ENCODE measurements around the gene FNDC10. TPM values are rescaled to one million over a fixed set of nuclear protein-coding genes. Genes with fewer than 3 reads are reported as not detected.

Gene FNDC10
- total RNA-seq, 1 donor from 2014 or later, result 2.4 TPM

DNA sequence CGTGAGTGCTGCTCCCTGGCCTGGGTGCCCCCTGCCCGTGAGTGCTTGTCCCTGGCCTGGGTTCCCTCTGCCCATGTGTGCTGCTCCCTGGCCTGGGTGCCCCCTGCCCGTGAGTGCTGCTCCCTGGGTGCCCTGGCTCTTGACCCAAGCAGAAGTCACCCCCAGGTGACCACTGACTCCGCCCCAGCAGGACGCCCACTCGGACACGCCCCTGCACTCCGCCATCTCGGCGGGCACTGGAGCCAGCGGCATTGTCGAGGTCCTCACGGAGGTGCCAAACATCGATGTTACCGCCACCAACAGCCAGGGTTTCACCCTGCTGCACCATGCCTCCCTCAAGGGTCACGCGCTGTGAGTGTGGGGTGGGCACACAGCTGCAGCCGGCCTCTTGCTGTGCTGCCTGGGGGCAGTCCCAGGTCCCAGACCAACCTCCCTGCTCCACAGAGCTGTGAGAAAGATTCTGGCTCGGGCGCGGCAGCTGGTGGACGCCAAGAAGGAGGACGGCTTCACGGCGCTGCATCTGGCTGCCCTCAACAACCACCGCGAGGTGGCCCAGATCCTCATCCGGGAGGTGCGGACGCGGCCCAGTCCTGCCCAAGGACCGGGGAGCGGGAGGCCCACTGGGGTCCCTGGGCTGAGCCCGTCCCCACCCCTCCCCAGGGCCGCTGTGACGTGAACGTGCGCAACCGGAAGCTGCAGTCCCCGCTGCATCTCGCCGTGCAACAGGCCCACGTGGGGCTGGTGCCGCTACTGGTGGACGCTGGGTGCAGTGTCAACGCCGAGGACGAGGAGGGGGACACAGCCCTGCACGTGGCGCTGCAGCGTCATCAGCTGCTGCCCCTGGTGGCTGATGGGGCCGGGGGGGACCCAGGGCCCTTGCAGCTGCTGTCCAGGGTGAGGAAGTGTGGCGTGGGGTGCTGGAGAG, 28.2 kb upstream of the FNDC10 start:
- no peak for DNase-seq (ENCODE audit: low read depth)

DNA sequence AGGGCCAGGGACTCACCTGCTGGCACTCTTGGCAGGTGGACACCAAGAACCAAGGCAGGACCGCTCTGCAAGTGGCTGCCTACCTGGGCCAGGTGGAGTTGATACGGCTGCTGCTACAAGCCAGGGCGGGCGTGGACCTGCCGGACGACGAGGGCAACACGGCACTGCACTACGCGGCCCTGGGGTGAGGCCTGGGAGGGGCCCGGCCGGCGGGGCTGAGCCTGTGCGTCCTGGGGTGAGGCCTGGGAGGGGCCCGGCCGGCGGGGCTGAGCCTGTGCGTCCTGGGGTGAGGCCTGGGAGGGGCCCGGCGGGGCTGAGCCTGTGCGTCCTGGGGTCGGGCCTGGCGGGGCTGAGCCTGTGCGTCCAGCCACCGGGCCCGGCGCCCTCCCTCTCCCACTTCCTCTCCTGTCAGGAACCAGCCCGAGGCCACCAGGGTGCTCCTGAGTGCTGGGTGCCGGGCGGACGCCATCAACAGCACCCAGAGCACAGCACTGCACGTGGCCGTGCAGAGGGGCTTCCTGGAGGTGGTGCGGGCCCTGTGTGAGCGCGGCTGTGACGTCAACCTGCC, 27.4 kb upstream of the FNDC10 start:
- no peak for DNase-seq (ENCODE audit: low read depth)

DNA sequence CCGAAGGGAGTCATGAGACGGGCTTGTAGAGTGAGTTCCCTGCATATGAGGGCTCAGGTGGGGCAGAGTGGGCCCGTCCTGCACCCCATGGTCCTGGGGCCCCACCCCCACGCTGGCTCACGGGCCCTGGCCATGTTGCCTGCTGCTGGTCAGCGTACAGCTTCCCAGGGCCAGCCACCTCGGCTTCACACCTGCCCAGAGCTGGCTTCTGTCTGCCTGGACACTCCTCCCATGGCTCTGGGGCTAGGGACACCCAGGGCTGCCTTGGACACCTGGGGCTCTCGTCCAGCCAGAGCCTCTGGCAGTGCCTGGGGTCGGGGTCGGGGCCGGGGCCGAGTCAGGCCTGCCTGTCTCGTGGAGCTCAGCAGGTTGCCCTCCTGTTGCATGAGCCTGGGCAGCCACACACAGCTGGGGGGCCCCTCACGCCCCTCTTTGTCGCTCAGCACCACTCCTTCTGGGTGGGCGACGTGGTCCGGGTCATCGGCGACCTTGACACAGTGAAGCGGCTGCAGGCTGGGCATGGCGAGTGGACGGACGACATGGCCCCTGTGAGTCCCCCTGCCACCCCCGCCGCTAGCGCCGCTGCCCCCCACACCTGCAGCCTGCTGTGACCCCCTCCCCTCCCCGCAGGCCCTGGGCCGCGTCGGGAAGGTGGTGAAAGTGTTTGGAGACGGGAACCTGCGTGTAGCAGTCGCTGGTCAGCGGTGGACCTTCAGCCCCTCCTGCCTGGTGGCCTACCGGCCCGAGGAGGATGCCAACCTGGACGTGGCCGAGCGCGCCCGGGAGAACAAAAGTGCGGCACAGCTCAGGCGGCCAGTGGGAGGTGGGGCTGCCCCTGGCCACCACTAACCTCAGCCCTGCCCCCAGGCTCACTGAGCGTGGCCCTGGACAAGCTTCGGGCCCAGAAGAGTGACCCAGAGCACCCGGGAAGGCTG, 26.5 kb upstream of the FNDC10 start:
- no peak for DNase-seq (ENCODE audit: low read depth)

DNA sequence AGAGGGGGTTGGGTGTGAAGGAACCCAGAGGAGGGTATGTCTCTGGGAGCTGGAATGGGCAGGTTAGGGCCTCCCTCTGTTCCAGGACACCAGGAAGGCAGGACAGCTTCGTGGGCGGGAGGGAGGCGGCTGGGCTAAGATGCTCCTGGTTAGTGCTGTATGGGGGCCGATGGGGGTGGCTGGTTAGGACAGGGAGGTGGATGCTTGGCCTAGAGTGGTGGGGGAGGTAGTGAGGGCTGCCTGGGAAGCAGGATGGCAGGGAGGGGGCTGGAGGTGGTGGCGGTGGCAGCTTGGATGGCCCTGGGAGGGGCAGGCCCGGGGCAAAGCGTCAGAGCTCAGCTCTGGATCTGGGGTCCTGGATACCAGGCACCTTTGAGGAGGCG, 25.9 kb upstream of the FNDC10 start:
- no peak for DNase-seq (ENCODE audit: low read depth)

DNA sequence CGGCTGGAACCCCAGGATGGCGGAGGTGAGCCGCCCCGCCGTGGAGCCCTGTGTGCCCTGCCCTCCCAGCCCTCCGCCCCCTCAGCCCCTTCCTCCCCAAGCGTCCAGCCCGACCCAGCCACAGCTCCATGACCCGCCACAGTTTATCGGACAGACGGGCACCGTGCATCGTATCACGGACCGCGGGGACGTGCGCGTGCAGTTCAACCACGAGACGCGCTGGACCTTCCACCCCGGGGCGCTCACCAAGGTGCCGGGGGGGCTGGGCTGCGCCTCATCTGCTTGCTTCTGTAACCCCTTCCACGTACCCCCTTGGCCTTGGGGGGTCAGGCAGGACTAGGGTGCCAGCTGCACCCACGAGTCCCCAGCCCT, 25.5 kb upstream of the FNDC10 start:
- DNase-seq (ENCODE audit: low read depth), result no peak

DNA sequence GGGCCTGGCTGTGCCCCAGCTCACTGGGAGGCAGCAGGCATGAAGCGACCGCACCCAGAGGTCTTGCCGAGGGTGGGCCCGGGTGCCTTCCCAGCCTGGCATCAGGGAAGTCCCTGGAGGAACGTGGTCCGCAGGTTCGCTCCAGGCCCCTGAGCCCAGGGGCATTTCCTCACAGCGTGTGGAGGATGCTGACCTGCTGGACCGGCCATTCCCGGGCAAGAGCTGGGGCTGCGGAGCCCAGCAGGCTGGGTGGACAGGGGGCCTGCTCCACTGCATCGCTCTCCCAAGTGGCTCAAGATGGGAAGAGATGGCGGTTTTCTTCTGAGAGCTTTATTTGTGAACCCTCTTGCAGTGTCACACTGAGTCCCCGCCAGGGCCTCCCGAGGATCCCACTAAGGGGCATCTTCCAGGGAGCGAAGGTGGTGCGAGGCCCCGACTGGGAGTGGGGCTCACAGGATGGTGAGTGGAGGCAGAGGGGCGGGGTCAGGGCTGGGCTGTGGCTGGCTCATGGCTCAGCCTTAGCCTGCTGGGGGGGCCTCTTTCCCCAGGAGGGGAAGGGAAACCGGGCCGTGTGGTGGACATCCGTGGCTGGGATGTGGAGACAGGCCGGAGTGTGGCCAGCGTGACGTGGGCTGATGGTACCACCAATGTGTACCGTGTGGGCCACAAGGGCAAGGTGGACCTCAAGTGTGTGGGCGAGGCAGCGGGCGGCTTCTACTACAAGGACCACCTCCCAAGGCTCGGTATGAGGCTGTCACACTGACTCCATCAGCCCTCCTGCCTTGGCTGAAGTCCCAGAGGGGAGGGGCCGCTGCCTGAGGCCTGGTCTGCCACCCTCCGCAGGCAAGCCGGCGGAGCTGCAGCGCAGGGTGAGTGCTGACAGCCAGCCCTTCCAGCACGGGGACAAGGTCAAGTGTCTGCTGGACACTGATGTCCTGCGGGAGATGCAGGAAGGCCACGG, 24.8 kb upstream of the FNDC10 start:
- DNase-seq (ENCODE audit: low read depth), result no peak

DNA sequence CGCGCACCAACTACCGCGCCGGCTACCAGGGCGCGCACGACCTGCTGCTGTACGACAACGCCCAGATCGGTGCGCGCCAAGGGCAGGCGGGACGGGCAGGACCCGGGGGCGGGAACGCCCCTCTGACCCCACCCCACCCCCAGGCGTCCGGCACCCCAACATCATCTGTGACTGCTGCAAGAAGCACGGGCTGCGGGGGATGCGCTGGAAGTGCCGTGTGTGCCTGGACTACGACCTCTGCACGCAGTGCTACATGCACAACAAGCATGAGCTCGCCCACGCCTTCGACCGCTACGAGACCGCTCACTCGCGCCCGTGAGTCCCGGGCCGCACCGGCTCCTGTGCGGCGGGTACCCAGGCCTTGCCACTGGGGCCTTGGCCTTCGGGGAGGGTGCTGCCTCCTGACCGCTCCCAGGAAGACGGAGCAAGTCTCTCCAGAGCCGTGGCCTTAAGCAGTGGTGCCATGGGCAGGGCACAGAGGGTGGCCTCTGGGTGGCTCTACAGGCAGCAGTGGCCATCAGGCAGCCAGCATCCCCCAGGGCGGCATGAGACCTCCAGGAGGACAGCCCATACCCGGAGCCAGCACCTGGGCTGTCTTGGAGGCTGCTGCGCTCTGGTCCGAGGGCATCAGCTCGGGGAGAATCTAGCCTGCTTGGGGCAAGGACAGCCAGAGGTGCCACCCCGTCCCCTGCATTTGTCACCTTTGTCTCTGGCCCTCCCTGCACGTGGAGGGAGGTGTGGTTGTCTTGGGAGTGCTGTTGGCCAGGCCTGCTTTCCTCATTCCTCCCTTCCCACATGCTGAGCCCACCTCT, 23.9 kb upstream of the FNDC10 start:
- no peak for DNase-seq (ENCODE audit: low read depth)

DNA sequence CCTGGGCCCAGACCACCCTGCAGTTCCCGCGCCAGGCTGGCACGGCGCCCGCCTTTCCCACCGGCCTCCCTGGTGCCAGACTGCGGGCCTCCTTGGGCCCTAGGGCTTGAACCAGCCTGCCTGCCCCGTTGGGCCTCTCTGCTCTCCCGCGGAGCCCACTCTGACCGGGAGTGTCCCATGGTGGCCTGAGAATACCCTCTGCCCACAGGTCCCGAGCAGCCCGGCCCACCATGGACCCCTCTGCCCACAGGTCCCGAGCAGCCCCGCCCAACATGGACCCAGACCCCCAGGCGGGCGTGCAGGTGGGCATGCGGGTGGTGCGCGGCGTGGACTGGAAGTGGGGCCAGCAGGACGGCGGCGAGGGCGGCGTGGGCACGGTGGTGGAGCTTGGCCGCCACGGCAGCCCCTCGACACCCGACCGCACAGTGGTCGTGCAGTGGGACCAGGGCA, 23.3 kb upstream of the FNDC10 start:
- DNase-seq (ENCODE audit: low read depth), result no peak

DNA sequence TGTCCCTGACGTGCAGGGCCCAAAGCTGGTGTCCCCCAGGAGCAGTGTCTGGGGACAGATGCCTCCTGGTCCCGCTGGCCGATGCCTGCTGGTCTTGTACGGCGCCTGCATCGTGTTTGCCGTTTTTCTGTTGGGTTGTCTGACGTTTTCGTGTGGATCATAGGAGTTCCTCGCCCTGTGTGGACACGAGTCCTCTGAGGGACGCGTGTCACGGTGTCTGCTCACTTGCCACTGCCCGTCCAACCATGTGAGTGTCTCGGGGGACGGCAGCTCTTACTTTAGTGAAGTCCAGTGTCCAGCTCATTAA, 22.8 kb upstream of the FNDC10 start:
- DNase-seq (ENCODE audit: low read depth), result no peak

DNA sequence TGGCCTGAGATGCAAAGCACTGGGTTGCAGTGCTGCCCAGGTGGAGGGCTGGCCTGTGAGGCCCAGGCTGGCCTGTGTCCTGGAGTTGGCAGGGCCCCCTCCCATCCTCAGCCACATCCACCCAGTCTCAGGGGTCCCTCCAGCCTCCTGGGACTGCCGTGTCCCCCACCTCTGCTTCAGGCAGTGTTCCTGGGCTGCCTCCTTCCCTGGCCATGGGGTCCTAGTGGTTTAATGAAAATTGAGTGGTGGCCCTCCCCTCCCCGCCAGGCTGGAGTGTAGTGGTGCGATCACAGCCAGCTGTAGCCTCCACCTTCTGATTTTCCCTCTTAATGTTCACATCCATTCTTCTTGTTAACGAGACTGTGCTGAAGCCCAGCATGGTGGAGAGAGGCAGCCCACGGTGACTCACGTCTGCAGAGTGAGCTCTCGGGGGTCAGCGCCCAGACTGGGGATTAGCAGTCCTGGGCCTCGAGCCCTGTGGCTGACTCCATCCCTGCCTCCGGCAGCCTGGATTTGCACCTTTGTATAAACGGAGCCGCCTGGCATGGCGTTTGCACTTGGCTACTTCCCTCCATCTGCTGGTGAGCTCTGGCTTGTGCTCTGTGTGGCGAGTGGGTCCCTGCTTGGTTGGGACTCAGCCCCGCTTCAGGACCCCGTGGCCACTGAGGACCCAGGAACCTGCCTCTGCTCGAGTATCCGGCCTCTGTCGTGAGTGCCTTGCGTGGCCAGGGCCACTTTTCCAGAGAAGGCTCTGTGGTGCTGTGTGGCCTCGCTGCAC, 22.3 kb upstream of the FNDC10 start:
- DNase-seq (ENCODE audit: low read depth), result no peak

DNA sequence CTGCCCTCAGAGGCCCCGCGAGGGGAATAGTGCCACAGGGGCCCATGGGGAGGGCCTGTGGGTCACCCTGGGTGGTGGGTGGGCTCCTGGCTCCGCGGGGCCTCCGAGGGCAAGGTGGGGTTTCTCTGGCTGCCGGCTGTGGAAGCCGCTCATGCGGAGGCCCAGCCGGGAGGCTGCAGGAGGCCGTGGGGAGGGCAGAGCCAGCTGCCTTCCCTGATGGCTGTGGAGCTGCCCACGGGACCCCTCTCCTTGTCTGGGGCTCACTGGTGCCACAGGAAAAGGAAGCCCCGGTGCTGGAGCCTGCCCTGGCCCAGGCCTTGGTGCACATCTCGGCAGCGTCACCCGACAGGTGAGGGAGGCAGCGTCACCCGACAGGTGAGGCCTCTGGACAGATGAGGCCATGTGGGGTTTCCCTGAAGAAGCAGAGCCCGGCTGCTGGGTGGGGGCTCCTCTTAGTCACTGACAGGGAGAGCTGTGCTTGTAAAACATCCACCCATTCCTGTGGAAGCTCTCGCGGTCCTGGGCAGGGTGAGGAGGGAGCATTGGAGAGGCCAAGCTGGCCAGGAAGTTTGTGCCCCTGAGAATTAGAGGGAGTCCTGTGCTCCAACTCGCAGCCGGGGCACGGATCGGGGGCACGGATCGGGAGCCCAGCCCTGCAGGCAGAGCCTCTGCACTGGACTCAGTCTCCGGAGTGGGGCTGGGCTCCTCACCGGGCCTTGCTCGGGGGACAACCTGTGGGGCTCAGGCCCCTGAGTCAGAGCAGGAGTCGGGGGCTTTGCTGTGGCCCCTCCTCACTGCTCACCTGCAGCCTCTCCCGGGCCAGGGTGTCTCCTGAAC, 21.5 kb upstream of the FNDC10 start:
- DNase-seq (ENCODE audit: low read depth), result no peak

DNA sequence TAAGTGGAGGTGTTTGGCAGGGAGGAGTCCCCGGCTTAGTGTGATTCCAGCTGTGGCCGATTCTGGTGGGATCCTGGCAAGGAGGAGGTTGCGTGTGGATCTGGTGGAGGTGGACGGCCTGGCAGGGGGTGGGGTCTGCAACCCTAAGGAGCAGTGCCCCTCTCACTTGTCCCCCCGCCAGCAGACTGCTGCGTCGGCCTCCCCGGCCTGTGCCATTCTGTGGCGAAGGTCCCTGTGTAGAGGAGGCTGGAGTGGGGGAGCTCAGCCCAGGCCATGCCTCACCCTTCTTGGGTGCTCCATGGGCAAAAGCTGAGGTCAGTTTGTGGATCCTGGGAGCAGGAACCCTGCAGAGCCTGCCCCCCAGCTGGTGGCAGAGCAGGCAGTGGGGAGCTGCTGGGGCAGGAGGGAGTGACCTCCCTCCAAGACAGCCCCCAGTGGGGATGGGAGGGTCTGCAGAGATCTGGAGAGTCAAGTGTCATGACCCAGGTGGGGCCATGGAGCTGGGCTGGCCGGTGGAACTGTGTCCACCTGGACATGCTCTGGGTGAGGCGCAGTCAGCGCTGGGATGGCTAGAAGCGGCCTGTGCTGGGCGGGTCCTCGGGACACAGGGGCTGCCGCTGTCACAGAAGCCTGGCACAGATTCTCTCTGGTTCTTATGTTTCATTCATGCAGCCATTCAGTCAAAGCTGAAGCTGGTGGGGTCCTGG, 20.7 kb upstream of the FNDC10 start:
- no peak for DNase-seq (ENCODE audit: low read depth)

DNA sequence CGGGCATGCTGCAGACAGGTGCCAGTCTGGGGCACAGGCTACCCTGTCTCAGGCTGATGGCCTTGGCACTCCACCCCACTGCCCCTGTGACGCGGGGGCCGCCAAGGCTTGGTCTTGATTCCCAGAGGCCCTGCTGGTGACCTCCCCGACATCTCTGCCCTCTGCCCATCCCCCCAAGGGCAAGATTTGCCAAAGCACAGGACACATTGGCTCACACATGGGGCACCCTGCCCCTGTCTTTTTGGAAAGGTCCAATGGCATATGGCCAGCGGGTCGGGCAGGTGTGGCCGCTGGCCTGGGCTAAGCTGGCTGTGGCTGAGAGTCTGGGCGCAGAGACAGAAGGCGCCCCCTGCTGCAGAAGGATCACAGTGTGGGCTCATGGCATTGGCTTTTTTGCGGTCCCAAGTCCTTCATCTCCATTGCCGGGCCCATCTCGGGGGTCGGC, 20.0 kb upstream of the FNDC10 start:
- no peak for DNase-seq (ENCODE audit: low read depth)

DNA sequence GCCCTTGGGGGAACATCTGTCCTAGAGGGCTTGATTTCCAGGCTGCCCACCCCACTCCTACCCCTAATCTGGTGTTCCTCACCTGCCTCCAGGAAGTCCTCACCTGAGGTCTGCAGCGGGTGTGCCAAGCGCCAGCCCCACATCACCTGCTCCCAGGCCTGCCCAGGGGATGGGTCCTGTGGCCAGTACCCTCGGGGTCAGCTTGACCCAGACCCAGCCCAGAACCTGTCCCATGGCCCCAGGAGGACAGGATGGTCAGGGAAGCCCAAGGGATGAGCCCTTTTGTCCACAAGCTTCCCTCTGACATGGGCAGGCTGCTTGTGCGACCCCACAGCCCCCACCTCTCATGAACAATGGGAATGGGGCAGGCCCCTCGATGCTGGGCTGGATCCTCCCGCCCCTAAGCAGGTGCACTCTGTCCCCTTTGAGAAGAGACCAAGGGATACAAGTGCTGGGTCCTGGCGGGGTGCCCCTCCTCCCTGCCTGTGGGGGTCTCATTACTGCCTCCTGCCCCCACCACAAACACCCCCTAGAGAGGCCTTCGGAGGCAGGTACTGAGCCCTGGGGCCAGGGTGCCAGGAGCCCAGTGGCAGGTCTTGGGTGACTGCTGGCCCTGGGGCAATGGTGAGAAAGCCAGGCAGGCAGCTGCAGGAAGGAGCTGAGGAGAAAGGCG, 18.6 kb upstream of the FNDC10 start:
- no peak for DNase-seq (ENCODE audit: low read depth)

DNA sequence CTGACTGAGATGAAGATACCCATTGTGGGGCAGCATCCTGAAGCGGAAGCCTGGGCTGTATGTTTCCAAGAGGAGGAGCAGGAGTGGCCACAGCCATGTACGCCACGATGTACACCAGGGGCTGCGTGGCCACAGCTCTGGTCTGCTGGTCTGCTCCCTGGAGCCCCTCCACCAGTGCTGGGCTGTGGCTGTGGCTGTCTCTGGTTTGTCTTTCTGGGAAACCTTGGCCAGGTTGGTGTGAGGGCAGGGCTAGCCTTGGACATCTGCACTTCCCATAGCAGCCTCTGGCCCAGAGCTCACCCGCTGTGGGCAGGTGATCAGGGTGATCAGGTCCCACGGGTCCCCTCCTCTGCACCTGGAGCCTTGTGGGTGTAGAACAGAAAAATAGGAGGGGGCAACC, 18.0 kb upstream of the FNDC10 start:
- DNase-seq (ENCODE audit: low read depth), result no peak

DNA sequence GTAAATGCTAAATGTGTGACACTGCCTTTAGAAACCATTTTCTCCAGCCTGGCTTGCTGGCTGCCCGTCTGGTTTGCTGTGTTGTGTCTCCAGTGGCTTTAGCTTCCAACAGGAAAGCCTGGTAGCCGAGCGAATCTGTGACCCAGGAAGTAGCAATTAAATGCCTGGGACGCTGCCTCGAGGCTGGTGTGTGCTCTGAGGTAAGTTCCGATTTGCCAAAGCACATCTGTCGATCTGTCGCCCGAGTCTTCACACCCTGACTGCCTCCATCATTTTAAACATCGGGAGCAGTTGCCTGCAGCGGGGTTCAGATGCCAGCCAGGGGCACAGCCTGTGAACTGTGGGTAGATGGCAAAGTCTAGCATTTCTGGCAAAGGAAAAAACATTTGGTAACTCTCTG, 17.6 kb upstream of the FNDC10 start:
- no peak for DNase-seq (ENCODE audit: low read depth)

DNA sequence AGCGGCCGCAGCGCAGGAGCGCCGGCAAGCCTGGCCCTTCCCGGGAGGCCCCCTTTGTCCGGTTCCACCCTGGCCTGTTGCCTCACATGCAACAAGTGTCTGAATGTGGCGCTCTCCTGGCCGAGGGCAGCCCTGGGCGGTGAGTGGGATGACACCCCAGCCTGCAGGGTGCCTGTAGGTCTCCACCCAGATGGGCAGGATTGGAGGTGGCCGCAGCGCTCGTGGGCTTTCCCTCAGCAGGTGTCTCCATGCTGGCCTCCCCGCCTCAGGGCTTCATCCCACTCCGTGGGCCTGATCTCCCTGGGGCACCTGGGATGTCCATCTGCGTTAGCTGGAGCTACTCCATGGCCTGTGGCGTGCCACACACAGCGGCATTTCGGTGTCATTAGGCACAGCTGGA, 16.9 kb upstream of the FNDC10 start:
- DNase-seq (ENCODE audit: low read depth), result no peak
